Neuron (in vitro differentiated cells): ENCODE data around the gene IL17RC.

Source experiments
- H2AFZ ChIP-seq: one replicate; pipeline ENCODE4 v1.6.1; 2013; ENCODE audit warnings: low read depth, mild to moderate bottlenecking, inconsistent platforms, low read length, moderate library complexity
- H3K27me3 ChIP-seq: one replicate; pipeline ENCODE4 v1.6.1; 2013; ENCODE audit warnings: low read length; ENCODE audit not compliant: insufficient read depth
- H3K36me3 ChIP-seq: one replicate; pipeline ENCODE4 v1.6.1; 2013; ENCODE audit warnings: low read length; ENCODE audit not compliant: insufficient read depth
- H3K4me1 ChIP-seq: one replicate; pipeline ENCODE4 v1.6.1; 2013; ENCODE audit warnings: low read length; ENCODE audit not compliant: insufficient read depth
- H3K4me3 ChIP-seq: 2 replicates; pipeline ENCODE4 v1.5.1; 2013; ENCODE audit warnings: mild to moderate bottlenecking, low read length, moderate library complexity
- H3K9me3 ChIP-seq: one replicate; pipeline ENCODE4 v1.6.1; 2013; ENCODE audit warnings: low read length

Gene IL17RC

DNA sequence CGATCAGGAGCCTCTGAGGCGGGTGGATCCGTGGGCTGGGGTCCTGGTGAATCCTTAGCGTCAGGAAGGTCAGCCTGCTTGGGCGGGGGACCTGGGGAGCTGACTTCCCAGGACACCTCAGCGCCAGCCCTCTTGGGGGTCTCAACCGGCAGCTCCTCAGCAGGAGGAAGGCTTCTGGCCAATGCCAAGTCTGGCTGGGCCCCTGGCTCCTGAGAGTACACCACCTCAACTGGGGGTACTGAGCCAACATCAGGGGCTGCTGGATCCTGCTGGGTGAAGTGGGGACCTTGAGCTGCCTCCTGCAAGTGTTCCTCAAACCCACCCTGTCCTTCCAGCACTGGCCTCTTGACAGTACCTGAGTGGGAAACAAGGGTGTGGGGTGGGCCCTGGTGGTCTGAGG is 32.2 kb downstream of the IL17RC start:
- H3K9me3 ChIP-seq = no peaks in the 10 kb centered on the region
- H3K36me3 ChIP-seq = peaks cover 10% of the 10 kb centered on the region
- no peaks in the 10 kb centered on the region for H3K4me1 ChIP-seq
- no peak overlapping the region for H2AFZ ChIP-seq
- H3K27me3 ChIP-seq = no peaks in the 10 kb centered on the region
- no peak overlapping the region for H3K4me3 ChIP-seq

DNA sequence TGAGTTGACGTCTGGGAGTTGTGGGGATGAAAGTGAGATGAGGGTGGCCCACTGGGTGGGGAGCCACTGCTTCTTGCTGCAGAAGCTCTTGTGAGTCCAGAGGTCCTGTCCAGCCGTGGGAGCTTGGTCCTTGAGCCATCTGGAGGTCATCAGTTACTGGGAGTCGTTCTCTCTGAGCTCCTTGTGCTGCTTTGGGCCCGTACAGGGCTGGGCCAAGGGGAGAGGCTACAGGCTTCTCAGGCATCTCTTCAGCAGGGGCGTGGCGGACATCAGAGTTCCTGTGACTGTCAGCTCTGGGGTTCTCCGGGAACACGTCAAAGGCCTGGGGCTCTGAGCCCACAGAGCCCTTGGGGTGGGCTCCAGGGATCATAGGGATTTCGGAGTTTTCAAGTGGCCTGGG is 32.7 kb downstream of the IL17RC start:
- no peaks in the 10 kb centered on the region for H3K4me1 ChIP-seq

DNA sequence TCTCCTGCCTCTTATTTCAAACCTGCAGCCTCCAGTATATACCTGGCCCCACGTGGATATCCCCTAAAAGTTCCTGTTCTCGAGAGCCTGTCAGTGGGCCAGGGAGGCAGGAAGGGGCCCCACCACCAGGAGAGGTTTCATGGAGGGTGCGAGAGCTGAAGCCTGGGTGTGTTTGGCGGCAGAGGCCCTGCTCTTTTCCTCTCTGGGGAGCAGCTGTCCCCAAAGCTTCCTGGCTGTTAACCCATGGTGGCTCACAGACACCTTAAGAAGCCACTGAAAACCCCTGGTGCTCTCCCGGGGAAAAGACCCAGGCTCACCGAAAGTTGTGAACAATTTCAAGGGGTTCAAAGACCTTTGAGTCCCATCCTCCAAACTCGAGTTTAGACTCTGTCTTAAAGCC is 34.2 kb downstream of the IL17RC start:
- H3K4me3 ChIP-seq = no peak overlapping the region
- no peaks in the 10 kb centered on the region for H3K27me3 ChIP-seq
- H2AFZ ChIP-seq = no peak overlapping the region
- peaks cover 5% of the 10 kb centered on the region for H3K36me3 ChIP-seq
- no peaks in the 10 kb centered on the region for H3K9me3 ChIP-seq
- H3K4me1 ChIP-seq = no peaks in the 10 kb centered on the region

More for the DNA sequence above, 32.7 kb downstream of the IL17RC start:
- H3K36me3 ChIP-seq = peaks cover 5% of the 10 kb centered on the region
- no peak overlapping the region for H2AFZ ChIP-seq
- no peaks in the 10 kb centered on the region for H3K9me3 ChIP-seq
- H3K4me3 ChIP-seq = no peak overlapping the region
- H3K27me3 ChIP-seq = no peaks in the 10 kb centered on the region

DNA sequence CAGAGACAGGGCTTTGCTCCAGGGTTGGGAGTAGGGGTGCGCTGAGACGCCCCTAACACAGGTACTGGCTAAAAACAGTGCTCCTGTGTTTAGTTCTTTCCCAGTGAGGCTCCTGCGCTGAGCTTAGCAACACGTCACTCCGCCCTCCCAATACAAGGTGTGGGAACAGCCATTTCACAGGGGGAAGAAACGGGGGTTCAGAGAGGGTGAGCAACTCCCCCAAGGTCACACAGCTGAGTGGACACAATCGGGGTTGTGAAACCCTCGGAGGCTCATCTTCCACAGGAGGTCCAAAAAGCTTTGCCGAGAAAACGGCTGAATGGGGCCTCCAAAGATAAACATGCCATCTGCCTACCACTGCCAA is 34.7 kb downstream of the IL17RC start:
- H3K27me3 ChIP-seq = no peaks in the 10 kb centered on the region
- H3K9me3 ChIP-seq = no peaks in the 10 kb centered on the region
- H3K4me3 ChIP-seq = peak overlapping the region; percentile 80
- H3K36me3 ChIP-seq = peaks cover 5% of the 10 kb centered on the region
- H3K4me1 ChIP-seq = no peaks in the 10 kb centered on the region
- peak overlapping the region; percentile 74 for H2AFZ ChIP-seq

DNA sequence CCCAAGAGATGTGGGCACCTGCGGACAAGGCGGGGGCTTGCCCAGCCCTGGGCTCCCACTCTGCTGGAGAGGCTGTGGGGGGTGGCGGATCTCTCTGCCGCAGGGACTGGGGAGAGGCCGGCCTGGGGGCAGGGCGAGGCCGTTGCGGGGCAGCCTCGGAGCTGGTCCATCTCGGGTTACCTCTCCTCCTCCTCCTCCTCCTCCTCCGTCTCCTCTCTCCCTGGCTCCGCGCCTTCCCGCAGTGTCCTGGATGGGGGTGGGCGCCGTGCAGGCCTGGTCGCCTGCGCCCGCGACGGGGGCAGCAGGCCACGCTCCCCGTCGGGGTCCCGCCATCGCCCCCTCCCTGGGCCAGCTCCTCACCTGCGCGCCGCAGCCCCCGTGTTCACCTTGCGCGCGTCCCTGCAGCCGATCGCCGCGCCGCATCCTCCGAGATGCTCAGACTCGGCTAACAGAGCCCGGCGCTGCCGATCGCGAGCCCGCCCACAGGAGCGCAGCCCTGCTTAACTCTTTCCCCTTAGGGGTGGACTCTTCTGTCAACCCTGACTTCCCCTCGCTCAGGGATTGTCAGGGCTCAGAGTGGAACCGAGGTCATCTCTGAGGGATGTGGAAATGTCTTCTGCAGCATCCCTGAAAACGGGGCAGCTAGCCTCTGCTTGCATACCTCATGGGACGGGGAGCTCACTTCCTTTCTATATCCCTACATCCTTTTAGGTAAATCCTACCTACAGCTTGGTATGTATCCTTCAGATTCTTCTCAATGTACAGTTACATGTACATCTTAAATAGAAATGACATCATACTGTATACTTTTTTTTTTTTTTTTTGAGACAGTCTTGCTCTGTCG is 35.3 kb downstream of the IL17RC start, which contains the start of gene PRRT3:
Gene PRRT3 (minus strand): TSS at position 447 of the 844 bp plus-strand sequence. CDS start 2,293 bp downstream, outside the sequence.
- Histone ChIP-seq H2AFZ (peak within 1 kb of the TSS; percentile 74), H3K36me3 (peaks cover 3% of the 10 kb centered on the region), H3K9me3 (no peaks in the 10 kb centered on the region), H3K4me3 (peak within 1 kb of the TSS; percentile 80), H3K27me3 (no peaks in the 10 kb centered on the region), H3K4me1 (no peaks in the 10 kb centered on the region)

DNA sequence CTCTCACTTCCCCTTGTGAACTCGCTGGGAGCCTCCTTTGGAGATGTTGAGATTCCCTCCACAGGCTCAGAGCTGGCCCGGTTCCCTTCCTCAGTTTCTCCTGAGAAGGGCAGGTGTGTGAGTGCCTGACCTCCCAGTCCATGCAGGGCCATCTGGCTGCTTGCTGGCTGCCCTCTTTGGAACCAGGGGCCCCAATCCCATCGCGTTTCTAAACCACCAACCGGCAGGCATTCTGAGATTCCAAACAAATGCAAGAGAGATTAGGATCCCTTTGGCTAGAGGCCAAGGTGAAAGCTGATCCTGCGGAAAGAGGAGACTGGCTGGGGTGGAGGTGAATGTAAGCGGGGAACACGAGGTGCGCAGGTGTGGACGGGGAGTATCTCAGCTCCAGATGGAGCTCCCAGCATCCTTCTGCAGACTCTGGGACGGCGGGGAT is 38.2 kb downstream of the IL17RC start:
- no peak overlapping the region for H2AFZ ChIP-seq

DNA sequence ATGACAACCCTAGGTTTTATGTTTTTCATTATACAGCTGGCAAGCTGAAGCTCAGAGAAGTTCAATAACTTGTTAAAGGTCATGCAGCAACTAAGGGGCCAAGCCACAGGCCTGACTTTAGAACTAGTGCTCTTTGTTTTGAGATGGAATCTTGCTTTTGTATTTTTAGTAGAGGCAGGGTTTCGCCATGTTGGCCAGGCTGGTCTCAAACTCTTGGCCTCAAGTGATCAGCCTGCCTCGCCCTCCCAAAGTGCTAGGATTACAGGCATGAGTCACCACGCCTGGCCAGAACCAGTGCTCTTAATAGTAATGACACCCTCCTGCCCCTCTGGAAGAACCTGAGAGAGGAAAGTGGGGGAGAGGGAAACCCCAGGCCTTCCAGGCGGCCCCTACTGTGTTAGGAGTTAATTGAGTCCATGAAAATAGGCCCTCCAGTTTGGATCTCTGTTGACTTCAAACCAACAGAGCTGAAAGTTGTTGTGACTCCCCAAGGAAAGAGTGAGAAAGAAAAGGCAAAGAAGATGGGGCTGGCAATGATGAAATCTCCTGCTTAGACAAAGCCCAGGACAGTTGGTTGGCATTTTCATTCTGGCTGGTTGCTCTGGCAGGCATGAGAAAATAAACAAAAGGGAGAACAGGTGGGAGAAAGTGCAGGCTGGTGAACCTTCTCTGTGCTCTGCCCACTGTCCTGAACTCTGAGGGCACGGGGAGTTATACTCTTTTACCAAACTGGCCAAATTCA is 38.9 kb downstream of the IL17RC start:
- H3K36me3 ChIP-seq = no peaks in the 10 kb centered on the region
- no peaks in the 10 kb centered on the region for H3K9me3 ChIP-seq
- H3K4me3 ChIP-seq = no peak overlapping the region
- H2AFZ ChIP-seq = no peak overlapping the region
- H3K27me3 ChIP-seq = no peaks in the 10 kb centered on the region
- H3K4me1 ChIP-seq = no peaks in the 10 kb centered on the region

More for the DNA sequence above, 38.2 kb downstream of the IL17RC start:
- no peak overlapping the region for H3K4me3 ChIP-seq
- no peaks in the 10 kb centered on the region for H3K9me3 ChIP-seq
- no peaks in the 10 kb centered on the region for H3K27me3 ChIP-seq
- H3K4me1 ChIP-seq = no peaks in the 10 kb centered on the region
- no peaks in the 10 kb centered on the region for H3K36me3 ChIP-seq

DNA sequence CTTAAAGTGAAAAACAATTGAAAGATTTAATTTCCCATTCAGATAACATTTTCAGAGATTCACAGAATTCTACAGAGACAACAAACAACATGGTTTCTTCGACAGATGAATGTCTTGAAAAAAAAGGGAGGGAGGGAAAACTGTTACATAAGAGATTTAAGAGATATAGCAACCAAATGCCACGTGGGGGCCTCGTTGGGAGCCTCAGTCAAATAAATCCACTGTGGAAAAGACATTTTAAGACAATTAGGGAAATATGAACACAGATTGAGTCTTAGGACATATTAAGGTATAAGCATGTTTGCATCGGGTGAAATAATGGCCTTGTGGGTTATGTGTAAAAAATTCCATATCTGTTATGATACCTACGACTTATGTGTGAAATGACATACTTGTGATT is 40.3 kb downstream of the IL17RC start:
- no peak overlapping the region for H2AFZ ChIP-seq
- no peaks in the 10 kb centered on the region for H3K27me3 ChIP-seq
- no peaks in the 10 kb centered on the region for H3K36me3 ChIP-seq
- no peaks in the 10 kb centered on the region for H3K4me1 ChIP-seq
- H3K4me3 ChIP-seq = no peak overlapping the region
- no peaks in the 10 kb centered on the region for H3K9me3 ChIP-seq

DNA sequence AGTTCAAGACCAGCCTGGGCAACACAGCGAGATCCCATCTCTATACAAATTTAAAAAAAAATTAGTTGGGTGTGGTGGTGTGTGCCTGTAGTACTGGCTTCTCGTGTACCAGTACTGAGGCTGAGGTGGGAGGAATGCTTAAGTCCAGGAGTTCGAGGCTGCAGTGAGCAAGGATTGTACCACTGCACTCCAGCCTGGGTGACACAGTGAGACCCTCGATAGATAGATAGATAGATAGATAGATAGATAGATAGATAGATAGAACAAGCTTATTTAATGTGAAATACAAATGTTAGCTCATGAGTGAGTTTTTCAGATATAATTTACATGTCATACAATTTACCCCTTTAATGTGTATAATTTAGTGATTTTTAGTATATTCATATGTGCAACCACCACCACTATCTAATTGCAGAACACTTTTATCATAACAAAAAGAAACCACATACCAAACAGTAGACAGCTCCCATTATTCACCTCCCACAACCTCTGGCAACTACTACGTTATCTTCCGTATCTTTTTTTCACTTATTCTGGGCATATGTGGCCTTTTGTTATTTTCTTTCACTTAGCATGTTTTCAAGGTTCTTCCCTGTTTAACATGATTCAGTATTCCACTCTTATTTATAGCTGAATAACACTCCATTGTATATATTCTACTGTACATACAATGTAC is 48.4 kb downstream of the IL17RC start:
- no peaks in the 10 kb centered on the region for H3K4me1 ChIP-seq
- no peaks in the 10 kb centered on the region for H3K9me3 ChIP-seq
- H3K4me3 ChIP-seq = no peak overlapping the region
- H3K27me3 ChIP-seq = no peaks in the 10 kb centered on the region
- H3K36me3 ChIP-seq = peaks cover 62% of the 10 kb centered on the region
- H2AFZ ChIP-seq = no peak overlapping the region

DNA sequence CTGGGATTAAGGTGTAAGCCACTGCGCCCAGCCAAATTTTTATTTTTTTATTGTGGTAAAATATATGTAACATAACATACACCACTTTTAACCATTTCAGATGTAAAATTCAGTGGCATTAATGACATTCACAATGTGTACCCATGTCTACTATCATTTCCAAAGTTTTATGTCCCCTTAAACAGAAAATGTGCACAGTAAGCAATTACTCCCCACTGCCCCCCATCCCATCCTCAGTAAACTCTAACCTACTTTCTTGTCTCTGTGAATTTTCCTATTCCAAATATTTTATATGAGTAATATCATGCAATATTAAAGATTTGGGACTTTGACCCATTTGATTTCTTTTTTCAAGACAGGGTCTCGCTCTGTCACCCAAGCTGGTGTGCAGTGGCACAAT is 49.9 kb downstream of the IL17RC start:
- no peaks in the 10 kb centered on the region for H3K4me1 ChIP-seq
- peaks cover 75% of the 10 kb centered on the region for H3K36me3 ChIP-seq
- H3K4me3 ChIP-seq = no peak overlapping the region
- no peaks in the 10 kb centered on the region for H3K27me3 ChIP-seq
- H2AFZ ChIP-seq = no peak overlapping the region
- H3K9me3 ChIP-seq = no peaks in the 10 kb centered on the region

DNA sequence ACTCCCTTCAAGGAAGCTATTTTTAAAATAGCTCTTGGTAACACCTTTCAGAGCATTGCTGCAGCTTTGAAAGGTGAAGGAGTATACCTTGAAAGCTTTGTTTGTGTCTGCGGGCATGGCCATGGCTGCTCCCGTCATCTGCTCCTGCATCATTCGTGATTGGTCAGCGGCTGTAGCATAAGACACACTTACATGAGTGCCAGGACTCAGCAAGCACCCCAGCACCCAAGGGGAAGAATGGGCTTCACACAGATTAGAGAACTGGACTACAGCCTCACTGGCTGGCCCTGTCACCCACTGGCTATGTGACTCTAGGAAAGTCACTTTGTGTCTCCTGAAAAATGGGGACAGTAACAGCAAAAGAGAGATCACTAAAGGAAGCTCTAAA is 52.7 kb downstream of the IL17RC start:
- Histone ChIP-seq H3K4me1 (no peaks in the 10 kb centered on the region), H3K27me3 (no peaks in the 10 kb centered on the region), H2AFZ (no peak overlapping the region), H3K4me3 (no peak overlapping the region), H3K9me3 (no peaks in the 10 kb centered on the region), H3K36me3 (peaks cover 77% of the 10 kb centered on the region)

DNA sequence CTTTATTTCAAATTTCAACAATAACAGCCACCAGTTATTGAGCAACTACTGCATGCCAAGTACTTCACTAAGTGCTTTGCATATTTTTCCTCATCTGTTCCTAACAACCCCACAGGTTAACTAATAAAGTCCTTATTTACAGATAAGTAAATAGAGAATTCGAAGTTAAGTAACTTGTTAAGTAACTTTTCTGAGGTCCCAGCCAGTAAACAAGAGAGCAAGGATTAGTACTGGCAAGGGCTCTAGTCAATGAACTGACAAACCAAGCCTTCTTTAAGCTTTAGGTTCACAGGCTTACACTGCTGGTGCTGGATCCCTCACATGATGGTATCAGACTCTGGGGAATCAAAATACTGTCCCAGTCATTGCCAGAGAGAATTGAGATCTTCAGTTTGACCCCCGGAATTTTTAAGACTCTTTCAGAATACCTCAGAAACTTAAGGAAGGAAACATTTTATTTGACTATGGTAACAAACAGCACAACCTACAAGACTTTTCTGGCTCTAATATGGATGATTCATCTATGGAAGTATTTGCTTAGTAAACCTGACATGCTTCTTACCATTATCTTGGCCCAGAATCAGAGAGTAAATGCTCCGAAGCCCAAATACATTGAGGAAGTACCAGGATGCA is 53.2 kb downstream of the IL17RC start:
- Histone ChIP-seq H3K4me1 (no peaks in the 10 kb centered on the region), H3K4me3 (no peak overlapping the region), H2AFZ (no peak overlapping the region), H3K36me3 (peaks cover 77% of the 10 kb centered on the region), H3K9me3 (no peaks in the 10 kb centered on the region), H3K27me3 (no peaks in the 10 kb centered on the region)
